GM18505 (cell line): ENCODE measurements around the gene TGFA.

ENCODE experiments used
- ATAC-seq: cut with Tn5 transposase; IDR thresholded peaks from one replicate; pipeline ENCODE4 v1.9.1; 2021; ENCODE audit not compliant: unreplicated experiment
- POLR2A ChIP-seq: IDR thresholded peaks from 4 replicates; pipeline ENCODE4 v1.6.1; 2011; ENCODE audit warnings: borderline replicate concordance; ENCODE audit not compliant: insufficient read depth, insufficient read length; ENCODE audit errors: extremely low read depth

Gene TGFA

DNA sequence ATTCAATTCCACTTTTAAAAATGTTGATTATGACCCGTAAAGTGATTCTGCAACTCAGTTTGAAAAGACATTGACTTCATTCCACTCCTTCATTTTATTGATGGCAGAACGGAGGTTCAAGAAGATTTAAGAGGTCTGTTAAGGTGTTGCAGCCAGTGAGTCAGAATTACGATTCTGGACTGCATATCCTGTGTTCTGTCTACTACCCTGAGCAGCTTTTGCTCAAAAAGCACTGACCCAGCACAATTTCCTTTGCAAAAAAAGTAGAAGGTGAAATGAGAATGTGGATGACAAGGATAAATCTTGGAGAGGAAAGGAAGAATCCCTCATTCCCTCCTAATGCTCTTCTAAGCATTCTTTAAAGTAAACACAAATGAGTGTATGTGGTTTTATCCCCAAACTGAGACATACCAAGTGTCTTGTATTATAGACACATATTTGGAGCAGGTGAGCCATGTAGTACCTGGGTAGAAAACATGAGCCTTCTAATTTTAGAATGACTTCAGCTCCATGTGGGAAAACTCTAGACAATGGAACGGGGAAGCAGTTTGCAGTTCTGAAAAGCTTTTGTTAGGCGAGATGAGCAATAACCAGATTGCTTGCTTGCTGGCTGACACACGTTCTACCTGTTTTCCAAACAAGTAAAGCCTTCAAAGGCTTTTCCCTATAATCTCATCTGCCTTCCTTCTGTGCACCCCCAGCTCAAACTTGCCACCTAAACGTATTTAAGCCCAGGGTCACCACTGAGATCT is 44.7 kb downstream of the TGFA start:
- ATAC-seq, result no peak

GRCh38 chr2:70505613-70506391 is 47.8 kb downstream of the TGFA start:
- no peak for TF ChIP-seq POLR2A
- ATAC-seq, result no peak

More for the DNA sequence above, 44.7 kb downstream of the TGFA start:
- TF ChIP-seq POLR2A, result no peak

DNA sequence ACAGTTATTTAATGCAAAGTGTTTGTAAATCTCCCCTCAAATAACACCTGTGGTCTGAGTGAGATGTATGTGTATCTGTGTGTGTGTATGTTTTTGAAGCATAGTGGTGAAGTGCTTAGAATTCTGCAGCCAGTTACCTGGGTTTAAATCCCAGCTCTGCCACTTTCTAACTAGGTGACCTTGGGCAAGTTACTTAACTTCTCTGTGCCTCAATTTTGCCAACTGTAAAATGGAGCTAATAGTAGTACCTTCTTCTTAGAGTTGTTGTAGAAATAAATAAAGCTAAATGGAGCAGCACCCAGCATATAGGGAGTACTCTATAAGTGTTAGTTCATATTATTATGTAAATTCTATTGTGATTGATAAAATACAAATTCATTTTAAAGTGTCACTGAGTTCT is 48.9 kb downstream of the TGFA start:
- no peak for ATAC-seq
- TF ChIP-seq POLR2A, result no peak

- ATAC-seq, result no peak
- TF ChIP-seq POLR2A, result no peak
Measured at GRCh38 chr2:70503896-70504295, 49.7 kb downstream of the TGFA start.

DNA sequence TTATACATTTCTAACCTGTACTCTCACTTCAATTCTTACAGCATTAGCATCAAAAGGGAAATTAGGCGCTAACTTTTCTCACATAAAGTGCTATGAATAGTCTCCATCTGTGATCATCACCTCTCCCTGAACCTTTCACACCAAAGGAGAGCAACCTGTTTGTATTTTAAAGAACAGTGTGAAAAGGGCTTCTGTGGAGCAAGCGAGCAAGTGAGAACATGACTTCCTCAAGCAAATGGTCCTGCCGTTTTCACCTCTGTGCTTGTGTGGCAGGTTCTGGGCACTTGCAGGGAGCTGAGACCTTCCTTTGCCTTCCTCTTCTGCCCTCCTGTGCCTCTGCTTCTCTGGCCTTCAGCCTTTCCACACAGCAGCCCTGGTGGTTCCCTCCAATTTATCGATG is 51.9 kb downstream of the TGFA start:
- ATAC-seq, result no peak
- no peak for TF ChIP-seq POLR2A

DNA sequence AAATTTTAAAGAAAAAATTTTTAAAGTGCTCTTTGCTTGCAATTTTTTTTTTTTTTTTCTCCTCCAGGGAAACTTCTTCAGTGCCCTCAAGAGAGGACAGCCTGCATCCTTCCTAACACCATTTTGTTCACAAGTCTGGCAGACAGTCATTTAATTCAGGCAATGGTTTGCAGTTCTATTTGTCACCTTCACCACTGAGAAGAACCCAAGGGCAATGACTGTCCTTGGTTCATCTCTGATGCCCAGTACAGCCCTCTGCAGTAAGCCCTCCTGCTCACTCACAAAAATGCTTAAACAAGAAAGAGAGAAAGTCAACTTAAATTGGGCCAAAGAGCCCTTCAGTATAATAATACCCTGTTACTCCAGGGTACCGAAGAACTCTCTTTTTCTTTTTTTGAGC is 52.4 kb downstream of the TGFA start:
- TF ChIP-seq POLR2A, result no peak
- ATAC-seq, result no peak

DNA sequence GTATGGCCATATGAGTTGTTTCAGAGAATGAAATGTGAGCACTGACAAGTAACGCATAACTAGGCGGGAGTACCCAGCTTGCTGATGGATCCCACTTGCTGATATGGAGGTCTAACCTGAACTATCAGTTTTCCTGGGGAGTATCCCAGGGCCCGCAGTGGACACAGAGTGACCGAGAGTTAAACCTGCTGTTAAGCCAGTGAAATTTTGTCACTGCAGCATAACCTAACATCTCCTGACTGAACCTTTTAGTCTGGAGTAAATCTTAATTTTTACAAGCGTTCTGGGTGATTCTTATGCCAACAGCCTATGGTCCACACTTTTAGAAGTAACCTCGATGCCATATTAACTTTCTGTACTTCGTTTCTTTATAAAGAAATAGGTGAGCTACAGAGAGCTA is 54.4 kb downstream of the TGFA start:
- no peak for ATAC-seq
- TF ChIP-seq POLR2A, result no peak

DNA sequence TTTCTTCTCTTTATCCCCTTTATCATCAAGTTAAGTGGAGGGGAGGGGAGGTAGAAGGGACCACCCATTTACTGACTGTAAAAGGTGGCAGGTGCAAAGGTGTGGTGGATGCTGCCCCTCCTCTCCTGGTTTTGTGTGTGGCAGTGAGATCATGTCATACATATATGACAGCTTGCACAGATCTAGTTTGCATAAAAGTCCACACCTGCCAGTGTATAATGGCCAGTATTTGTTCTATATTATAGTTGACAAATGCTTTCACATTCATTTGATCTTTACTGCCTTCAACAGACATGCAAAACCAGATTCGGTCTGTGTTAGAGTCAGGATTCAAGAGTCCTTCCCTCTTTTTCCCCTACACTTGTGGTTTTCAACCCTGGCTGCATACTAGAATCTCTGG is 55.1 kb downstream of the TGFA start:
- ATAC-seq, result no peak
- no peak for TF ChIP-seq POLR2A

GRCh38 chr2:70498054-70498453 is 55.6 kb downstream of the TGFA start:
- no peak for ATAC-seq
- TF ChIP-seq POLR2A, result no peak

DNA sequence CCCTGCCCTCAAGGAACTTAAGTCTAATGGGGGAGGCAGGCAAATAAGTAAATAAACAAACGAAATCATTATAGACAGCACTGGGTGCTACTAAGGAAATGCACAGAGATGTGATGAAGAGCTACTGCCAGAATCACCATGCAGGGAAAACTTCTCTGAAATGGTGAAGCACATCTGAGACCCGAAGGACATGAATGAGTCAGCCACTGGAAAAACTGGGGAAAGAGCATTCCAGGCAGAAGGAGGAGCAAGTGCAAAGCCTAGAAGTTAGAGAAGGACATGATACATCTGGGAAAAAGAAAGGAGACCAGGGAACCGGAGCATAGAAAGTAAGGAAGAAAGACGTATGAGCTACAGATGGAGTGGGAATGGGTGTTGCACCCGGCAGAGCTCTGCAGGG is 56.8 kb downstream of the TGFA start:
- no peak for ATAC-seq
- no peak for TF ChIP-seq POLR2A

DNA sequence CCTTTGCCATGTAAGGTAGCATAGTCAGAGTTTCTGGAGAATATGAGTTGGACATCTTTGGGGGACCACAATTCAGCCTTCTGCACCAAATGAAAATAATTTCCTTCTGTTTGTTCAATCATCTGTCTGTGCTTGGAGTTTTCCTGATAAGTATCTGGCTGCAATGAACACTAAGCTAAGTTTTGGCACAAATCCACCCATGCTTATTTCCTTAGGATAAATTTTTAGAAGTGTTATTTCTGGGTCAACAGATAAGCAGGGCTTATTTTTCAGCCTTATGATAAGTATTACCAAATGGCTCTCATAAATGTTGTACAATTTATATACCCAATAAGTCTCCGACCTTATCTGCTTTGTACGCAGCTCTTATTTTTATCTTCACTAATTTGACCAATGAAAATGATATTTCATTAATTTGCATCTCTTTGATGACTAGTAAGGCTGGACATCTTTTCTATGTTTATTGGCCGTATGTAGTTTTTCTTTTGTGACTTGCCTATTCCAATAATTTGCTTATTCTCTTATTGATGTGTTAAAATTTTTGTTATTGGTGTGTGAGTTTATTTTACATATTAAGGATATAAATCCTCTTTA is 59.2 kb downstream of the TGFA start:
- TF ChIP-seq POLR2A, result no peak
- ATAC-seq, result no peak

DNA sequence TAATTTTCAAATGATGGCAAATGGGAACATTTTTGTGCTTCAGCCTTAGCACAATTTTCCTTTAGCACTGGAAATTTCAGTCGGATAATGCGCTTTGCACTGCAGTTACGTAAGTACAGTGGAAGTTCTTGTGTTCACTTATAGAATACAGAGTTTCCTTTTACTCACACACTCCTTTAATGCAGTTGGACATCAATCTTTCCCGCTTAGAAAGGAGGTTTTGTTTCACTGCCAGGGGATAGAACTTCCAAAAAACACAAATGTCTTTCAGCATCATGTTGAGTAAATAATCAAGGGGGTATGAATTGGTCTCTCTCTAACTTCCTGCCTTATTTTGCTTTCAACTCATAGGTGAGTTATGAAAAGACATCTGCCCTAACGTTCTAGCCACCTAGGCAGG is 63.2 kb downstream of the TGFA start:
- no peak for ATAC-seq
- no peak for TF ChIP-seq POLR2A

DNA sequence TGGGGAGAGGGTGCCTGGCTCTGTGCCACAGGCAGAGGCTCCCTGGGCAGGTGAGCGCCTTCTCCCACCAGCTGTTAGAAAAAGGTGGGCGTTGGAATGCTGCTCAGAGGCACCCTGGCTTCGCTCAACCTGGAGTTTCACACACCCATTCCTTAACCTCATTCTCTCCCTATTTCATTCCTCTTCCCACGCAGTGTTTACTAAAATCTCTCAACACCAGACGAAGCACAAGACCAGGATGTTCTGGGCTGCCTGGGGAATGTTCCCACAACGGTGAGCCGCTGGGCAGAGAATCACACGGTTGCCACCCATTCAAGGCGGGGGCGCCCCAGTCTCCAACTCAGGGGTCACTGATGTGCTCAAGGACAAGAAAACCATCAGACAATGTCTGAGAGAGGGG is 64.5 kb downstream of the TGFA start:
- ATAC-seq, result no peak
- no peak for TF ChIP-seq POLR2A

GRCh38 chr2:70484086-70484485 is 69.5 kb downstream of the TGFA start:
- TF ChIP-seq POLR2A, result no peak
- no peak for ATAC-seq
